SU-DHL-6 (cell line): ENCODE data around the gene VWA7.

Source experiments
- EZH2phosphoT487 ChIP-seq: fragments of 200-600 bp; sonication (generic), shearing (Covaris generic); conservative IDR thresholded peaks from 2 replicates; pipeline ENCODE4 v1.6.1; 2018; ENCODE audit warnings: mild to moderate bottlenecking, antibody characterized with exemption, low read length, moderate library complexity, mixed read lengths
- TF ChIP-seq, protein P1 (sequence below): fragments of 200-600 bp; sonication (generic); IDR thresholded peaks from one replicate; pipeline ENCODE4 v1.5.1; 2017; ENCODE audit warnings: antibody characterized with exemption, mild to moderate bottlenecking, low read length, moderate library complexity; ENCODE audit not compliant: insufficient read depth, poor library complexity, severe bottlenecking

DNA sequence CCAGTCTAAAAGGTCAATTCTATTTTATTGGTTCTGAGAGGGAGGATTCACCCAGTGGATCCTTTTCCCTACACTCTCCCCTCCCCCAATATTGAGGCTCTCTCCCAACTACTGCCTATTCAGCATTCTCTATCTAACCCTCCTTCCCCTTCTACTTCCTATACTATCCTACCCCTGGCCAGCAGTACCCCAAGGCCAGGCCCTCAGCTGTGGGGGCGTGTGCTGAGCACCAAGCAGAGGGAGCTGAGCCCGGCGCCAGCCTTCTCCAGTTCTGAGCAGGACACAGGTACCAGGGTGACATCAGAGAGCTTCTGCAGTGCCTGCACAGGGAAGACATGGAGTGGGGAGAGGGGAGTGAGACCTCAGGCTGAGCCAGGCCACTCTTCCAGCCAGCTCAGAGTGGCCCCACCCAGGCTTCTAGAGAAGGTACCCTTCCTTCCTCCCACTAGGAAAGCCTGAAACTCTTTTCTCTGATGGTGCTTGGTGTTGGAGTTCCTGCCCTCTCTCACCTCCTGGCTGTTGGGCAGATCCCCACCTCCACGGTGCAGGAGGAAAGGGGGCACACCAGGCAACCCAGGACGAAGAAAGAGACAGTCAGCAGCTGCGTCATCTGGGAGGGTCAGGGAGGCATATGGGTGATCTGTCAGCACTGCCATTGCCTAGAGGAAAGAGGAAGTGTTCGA, 50.0 kb downstream of the VWA7 start:
- TF ChIP-seq, protein P1, sequence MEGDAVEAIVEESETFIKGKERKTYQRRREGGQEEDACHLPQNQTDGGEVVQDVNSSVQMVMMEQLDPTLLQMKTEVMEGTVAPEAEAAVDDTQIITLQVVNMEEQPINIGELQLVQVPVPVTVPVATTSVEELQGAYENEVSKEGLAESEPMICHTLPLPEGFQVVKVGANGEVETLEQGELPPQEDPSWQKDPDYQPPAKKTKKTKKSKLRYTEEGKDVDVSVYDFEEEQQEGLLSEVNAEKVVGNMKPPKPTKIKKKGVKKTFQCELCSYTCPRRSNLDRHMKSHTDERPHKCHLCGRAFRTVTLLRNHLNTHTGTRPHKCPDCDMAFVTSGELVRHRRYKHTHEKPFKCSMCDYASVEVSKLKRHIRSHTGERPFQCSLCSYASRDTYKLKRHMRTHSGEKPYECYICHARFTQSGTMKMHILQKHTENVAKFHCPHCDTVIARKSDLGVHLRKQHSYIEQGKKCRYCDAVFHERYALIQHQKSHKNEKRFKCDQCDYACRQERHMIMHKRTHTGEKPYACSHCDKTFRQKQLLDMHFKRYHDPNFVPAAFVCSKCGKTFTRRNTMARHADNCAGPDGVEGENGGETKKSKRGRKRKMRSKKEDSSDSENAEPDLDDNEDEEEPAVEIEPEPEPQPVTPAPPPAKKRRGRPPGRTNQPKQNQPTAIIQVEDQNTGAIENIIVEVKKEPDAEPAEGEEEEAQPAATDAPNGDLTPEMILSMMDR: no peak
- TF ChIP-seq EZH2phosphoT487: no peak
